HG03280 (cell line): ENCODE data around the gene LRMDA.

Experiments used
- ATAC-seq: cut with Tn5 transposase; IDR thresholded peaks from one replicate; pipeline ENCODE4 v1.9.1; 2021; ENCODE audit warnings: mild to moderate bottlenecking, moderate library complexity; ENCODE audit not compliant: unreplicated experiment

The LRMDA gene

GRCh38 chr10:75401569-75402485, 29.6 kb upstream of the LRMDA start, which contains the start of gene ZNF503:
TSS of gene ZNF503 (minus strand) at chr10:75401764. CDS start at chr10:75401419, 345 bp downstream.
- ATAC-seq = peak; percentile 54

- no peak for ATAC-seq
Measured at GRCh38 chr10:75402486-75403143, 28.8 kb upstream of the LRMDA start.

GRCh38 chr10:75403144-75403938, 28.1 kb upstream of the LRMDA start:
- ATAC-seq = no peak

- ATAC-seq = no peak
Measured at GRCh38 chr10:75403939-75404814, 27.2 kb upstream of the LRMDA start.

- ATAC-seq = no peak
Measured at GRCh38 chr10:75404815-75405597, 26.4 kb upstream of the LRMDA start.

- no peak for ATAC-seq
Measured at GRCh38 chr10:75405598-75406461, 25.6 kb upstream of the LRMDA start.

- no peak for ATAC-seq
Measured at GRCh38 chr10:75406462-75407223, 24.8 kb upstream of the LRMDA start.

- ATAC-seq = no peak
Measured at GRCh38 chr10:75407224-75407712, 24.2 kb upstream of the LRMDA start.

GRCh38 chr10:75407713-75408508, 23.5 kb upstream of the LRMDA start:
- ATAC-seq = no peak

GRCh38 chr10:75408509-75408875, 22.9 kb upstream of the LRMDA start:
- no peak for ATAC-seq

- ATAC-seq = no peak
Measured at GRCh38 chr10:75408911-75409885, 22.2 kb upstream of the LRMDA start.

- no peak for ATAC-seq
Measured at GRCh38 chr10:75410132-75411005, 21.1 kb upstream of the LRMDA start.

- no peak for ATAC-seq
Measured at GRCh38 chr10:75414527-75414926, 16.9 kb upstream of the LRMDA start.

- no peak for ATAC-seq
Measured at GRCh38 chr10:75417522-75417927, 13.9 kb upstream of the LRMDA start.

GRCh38 chr10:75418293-75418692, 13.1 kb upstream of the LRMDA start:
- no peak for ATAC-seq
